Memory B cell (primary cell): ENCODE data around the gene IQSEC1.

Experiments
- ATAC-seq: fragments of 150-1000 bp; cut with Tn5 transposase; 2 replicates; pipeline ENCODE4 v1.10.0; 2021; ENCODE audit warnings: low read depth, mild to moderate bottlenecking, moderate library complexity
- DNase-seq, 2 donors: peaks; one replicate each; pipeline ENCODE4 v3.0.0; 2022; ENCODE audit warnings: low spot score in 2 of 2
- H3K27ac Mint-ChIP-seq: one replicate; pipeline ENCODE4 v1.8.0; 2022; ENCODE audit warnings: mild to moderate bottlenecking, moderate library complexity, mixed read lengths
- H3K27me3 Mint-ChIP-seq: one replicate; pipeline ENCODE4 v1.8.0; 2022; ENCODE audit warnings: mixed read lengths
- H3K36me3 Mint-ChIP-seq: one replicate; pipeline ENCODE4 v1.8.0; 2022; ENCODE audit warnings: mild to moderate bottlenecking, mixed read lengths
- H3K4me1 Mint-ChIP-seq: one replicate; pipeline ENCODE4 v1.8.0; 2022; ENCODE audit warnings: mixed read lengths
- H3K4me3 Mint-ChIP-seq: one replicate; pipeline ENCODE4 v1.8.0; 2022; ENCODE audit warnings: mild to moderate bottlenecking, moderate library complexity, mixed read lengths
- H3K9me3 Mint-ChIP-seq: one replicate; pipeline ENCODE4 v1.8.0; 2022; ENCODE audit warnings: mixed read lengths

Gene IQSEC1

DNA sequence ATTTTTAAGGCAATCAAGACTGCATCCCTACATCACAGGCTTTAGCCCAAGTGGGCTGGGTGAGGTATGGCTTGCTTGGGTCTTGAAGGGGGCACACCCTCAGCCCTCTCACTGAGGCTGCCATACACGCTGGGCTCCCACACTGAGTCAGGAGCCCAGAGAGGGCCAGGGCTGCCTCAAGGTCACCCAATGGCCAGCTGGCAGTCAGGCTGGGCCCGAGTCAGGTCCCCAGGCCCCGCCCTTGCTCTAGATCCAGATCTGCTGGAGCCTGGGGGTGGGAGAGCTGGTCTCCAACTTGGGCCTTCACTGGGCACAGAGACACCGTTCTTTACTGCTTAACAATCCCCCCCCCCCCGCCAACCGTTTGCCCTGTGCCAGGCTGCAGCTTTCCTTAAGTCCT, 88.1 kb downstream of the IQSEC1 start:
- Mint-ChIP-seq H3K4me3 (no peak overlapping the region), H3K36me3 (peaks cover 16% of the 10 kb centered on the region), H3K27me3 (no peaks in the 10 kb centered on the region), H3K4me1 (peaks cover 53% of the 10 kb centered on the region), H3K9me3 (no peaks in the 10 kb centered on the region), H3K27ac (no peak overlapping the region)
- DNase-seq (no peak), ATAC-seq (no peak)

DNA sequence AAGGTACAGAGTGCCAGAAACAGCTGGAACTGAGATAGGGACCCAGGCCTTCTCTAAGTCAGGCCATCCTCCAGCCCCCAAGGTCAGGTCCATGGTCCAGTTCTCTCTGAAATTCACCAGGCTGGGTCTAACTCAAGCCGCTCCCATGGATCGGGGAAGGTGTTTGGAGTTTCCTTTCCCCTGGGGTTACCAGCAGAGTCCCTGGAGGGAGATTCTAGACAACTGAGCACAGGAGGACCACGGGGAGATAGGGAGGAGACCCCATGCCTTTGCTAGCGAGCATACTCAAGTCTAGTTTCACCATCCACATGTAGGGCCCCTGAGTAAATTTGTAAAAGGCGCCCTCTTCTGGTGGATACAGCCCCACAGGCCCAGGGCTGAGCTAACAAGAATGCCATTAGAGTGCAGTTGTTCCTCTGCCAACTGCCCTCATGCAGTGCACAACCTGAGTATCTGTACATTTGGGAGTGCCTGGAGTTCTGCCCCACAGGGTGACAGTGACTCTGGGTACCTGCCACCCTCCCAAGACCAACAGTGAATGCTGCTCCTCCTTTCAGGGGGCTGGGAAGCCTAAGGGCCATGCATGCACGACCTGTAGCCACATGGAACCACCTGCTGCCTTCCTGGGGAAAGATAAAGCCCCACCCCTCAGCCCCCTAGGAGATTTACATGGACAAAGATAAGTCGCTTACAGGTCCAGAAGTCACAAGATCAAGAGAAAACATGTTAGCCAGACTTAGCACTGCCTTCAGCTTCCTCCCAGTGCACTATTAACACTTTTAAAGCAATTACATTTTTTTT, 89.0 kb downstream of the IQSEC1 start:
- H3K27ac Mint-ChIP-seq: peak overlapping the region; percentile 65
- no peak overlapping the region for H3K4me3 Mint-ChIP-seq
- peaks cover 16% of the 10 kb centered on the region for H3K36me3 Mint-ChIP-seq
- peak; percentile 84 for ATAC-seq
- H3K27me3 Mint-ChIP-seq: no peaks in the 10 kb centered on the region
- peak; percentile 66 to 72 for DNase-seq
- H3K4me1 Mint-ChIP-seq: peaks cover 51% of the 10 kb centered on the region
- H3K9me3 Mint-ChIP-seq: no peaks in the 10 kb centered on the region

DNA sequence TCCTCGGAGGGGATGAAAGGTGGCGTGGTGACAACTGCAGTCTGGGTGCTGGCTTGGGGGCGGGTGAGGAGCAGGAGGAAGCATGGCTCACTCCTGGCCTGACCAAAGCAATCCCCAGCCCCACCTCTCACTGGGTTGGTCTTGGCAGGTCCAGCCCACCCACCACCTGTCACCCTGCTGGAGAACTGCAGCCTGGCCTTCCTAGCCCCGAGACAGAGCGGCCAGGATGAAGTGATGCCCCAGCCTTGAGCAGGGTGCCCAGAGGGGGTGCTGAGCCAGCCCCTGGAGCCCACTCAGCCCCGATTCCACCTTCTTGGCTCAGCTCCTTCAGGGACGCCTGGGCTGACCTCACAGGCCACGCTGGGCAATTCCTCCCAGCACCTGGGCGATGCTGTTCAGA, 89.9 kb downstream of the IQSEC1 start:
- H3K4me3 Mint-ChIP-seq: no peak overlapping the region
- H3K36me3 Mint-ChIP-seq: peaks cover 14% of the 10 kb centered on the region

DNA sequence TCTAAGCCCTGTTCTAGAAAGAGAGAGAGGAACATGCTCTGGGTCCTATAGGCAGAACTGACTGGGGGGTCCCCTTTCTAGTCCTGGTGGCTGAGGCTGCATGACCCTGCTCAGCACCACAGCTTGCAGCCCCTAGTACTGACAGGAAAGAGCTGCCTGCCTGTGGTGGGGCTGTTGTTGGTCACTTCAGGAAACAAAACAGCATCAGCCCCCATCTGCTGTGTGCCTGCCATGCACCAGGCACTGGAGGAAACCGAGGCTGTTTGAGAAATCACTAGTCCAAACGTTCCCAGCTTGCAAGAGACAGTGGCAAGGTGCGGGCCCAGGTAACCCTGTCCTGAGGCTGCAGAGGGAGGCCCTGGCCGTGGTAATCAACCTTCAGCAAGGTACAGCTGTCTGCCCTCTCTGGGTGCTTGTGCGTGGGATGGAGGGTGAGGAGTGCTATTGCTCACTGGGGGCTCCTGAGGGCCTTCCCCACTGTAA, 90.6 kb downstream of the IQSEC1 start:
- Mint-ChIP-seq H3K4me3 (no peak overlapping the region), H3K36me3 (peaks cover 12% of the 10 kb centered on the region), H3K27me3 (no peaks in the 10 kb centered on the region), H3K27ac (no peak overlapping the region), H3K9me3 (no peaks in the 10 kb centered on the region), H3K4me1 (peaks cover 50% of the 10 kb centered on the region)
- ATAC-seq (peak; percentile 9), DNase-seq (no peak)

More for the DNA sequence above, 89.9 kb downstream of the IQSEC1 start:
- Mint-ChIP-seq H3K27ac (peak overlapping the region; percentile 65), H3K27me3 (no peaks in the 10 kb centered on the region), H3K4me1 (peaks cover 51% of the 10 kb centered on the region), H3K9me3 (no peaks in the 10 kb centered on the region)
- ATAC-seq: no peak
- DNase-seq: no peak

DNA sequence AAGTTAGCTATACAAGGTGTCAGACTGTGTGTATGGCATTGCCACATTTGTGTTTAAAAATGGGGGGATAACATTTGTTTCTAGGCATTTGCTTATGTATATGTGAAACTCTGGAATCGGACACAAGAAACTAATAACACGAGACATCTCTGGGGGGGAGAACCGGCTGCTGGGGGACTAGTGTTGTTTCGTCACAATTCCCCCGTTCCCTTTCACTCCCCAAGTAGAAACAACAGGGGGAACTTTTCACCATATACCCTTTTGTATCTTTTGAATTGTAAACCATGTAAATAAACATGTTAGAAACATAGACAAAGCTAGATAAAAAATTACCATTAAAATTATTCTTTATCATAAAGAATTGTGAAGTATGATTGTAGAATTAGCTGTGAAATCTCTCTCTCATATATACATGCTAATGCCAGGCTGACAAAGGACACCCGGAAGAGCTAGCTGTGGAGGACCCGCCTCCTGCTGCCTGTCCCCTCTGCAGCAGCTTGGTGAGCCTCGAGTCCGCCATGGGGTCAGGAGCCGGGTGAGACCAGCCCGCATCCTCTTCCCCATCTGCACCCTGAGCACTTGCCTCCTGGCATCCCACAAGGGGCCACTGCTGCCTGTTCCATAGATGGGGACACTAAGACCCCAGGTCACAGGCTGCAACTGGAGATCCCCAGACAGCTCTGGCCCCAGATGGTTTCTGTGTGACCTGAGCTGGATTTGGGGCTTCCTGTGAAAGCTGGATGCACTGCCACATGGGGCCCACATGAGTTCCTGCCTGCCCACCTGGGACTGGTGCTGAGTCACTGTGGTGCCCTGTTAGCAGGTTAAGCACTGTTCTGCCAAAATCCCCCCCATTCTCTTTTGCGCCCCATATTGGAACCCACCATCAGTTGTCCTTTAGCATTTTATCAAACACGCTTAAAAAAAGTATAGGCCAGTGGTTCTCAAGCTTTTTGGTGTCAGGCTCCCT, 91.6 kb downstream of the IQSEC1 start:
- DNase-seq (no peak), ATAC-seq (peak; percentile 40)
- H3K27me3 Mint-ChIP-seq: no peaks in the 10 kb centered on the region
- H3K4me3 Mint-ChIP-seq: no peak overlapping the region
- H3K4me1 Mint-ChIP-seq: peaks cover 45% of the 10 kb centered on the region
- H3K36me3 Mint-ChIP-seq: peaks cover 5% of the 10 kb centered on the region
- no peaks in the 10 kb centered on the region for H3K9me3 Mint-ChIP-seq
- H3K27ac Mint-ChIP-seq: peak overlapping the region; percentile 63

DNA sequence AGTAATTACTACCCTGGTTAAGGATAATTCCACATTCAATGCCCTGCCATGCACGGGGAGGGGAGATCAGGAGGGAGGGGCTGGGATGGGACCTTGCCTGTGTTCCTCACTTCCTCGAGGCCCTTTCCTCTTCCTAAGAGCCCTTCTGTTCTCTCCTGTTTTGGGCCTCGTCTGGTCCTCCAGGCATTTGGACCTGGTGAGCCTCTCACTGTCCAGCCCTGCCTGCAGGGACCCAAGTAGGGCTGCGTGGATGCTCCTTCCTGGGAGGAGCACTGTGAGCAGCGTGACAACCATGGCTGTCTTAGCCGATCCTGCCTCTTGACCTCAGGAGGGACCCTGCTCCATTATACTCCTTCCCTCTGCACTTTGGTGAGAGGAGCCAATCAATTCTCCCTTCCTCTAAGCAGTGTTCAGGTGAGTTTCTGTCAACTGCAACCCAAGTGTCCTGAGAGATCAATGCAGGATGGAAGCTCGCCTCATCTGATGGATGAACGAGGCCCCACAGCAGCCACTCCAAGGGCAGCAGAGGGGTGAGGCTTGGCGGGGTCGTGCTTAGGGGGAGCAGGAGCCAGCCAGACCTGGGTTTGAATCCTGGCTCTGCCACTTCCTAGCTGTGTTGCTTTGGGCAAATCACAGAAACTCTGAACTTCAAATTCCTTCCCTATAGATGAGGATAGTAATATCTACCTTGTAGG, 92.5 kb downstream of the IQSEC1 start:
- Mint-ChIP-seq H3K27me3 (no peaks in the 10 kb centered on the region), H3K9me3 (no peaks in the 10 kb centered on the region), H3K4me3 (no peak overlapping the region), H3K36me3 (peaks cover 5% of the 10 kb centered on the region), H3K27ac (peak overlapping the region; percentile 63), H3K4me1 (peaks cover 42% of the 10 kb centered on the region)
- ATAC-seq (no peak), DNase-seq (no peak)

DNA sequence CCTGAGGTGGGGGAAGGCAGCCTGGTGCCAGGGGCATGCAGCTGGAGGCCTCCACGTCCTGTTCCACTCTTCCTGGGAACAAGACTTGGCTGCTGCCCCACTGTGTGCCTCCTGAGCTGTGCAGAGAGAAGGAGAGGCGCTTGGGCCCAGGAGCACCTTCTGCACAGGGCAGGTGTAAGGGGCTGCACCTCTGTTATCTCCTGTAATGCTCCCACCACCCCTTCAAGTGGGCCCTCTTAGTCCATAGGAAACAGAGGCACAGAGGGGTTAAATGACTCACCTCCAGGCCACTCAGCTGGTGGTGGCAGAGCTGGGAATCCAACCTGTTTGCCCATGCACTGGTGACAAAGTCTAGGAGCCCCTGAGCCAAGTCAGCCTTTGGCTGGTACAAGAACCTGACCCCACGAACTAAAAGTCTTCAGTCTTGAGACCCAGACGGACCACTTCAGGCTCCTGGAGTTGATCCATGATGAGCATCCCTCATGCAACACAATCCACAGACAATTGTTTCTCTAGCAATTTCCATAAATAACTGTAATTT, 93.2 kb downstream of the IQSEC1 start:
- peaks cover 48% of the 10 kb centered on the region for H3K4me1 Mint-ChIP-seq
- no peaks in the 10 kb centered on the region for H3K27me3 Mint-ChIP-seq
- no peak for ATAC-seq
- H3K9me3 Mint-ChIP-seq: no peaks in the 10 kb centered on the region
- H3K27ac Mint-ChIP-seq: no peak overlapping the region
- no peak for DNase-seq
- H3K36me3 Mint-ChIP-seq: peaks cover 5% of the 10 kb centered on the region
- no peak overlapping the region for H3K4me3 Mint-ChIP-seq

DNA sequence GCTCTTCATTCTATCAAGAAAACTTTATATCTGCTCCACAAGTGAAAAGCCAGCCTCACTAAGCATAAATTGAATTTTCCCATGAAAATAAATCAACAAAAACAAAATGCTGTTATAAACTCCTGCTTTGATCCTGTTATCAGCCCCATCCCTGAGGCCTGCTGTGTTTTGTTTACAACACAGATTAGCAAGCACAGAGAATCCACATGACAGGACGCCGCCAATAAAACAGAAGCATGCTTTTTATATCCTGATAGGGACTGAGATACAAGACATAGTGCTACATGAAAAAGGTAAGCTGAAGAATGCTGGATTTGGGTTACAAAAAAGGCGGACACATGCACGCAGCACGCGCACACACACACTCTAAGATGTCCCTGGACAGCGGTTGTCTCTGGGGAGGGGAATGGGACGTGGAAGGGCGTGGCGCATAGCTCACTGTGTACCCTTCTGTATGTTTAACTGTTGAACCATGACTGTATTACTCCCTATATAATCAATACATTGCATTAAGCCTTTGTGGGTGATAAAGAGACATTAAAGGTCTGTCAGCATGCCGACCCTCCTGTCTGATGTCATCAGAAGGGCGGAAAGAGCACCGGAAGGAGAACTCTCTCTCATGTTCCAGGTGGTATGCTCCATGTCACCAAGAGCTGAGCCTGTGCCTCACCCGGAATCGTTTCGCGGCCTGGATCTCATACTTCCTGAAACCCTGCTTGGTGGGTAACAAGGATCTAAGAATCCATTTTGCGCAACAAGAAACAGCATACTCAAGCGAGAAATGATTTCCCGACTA, 93.9 kb downstream of the IQSEC1 start:
- Mint-ChIP-seq H3K27ac (peak overlapping the region; percentile 15), H3K27me3 (no peaks in the 10 kb centered on the region)

DNA sequence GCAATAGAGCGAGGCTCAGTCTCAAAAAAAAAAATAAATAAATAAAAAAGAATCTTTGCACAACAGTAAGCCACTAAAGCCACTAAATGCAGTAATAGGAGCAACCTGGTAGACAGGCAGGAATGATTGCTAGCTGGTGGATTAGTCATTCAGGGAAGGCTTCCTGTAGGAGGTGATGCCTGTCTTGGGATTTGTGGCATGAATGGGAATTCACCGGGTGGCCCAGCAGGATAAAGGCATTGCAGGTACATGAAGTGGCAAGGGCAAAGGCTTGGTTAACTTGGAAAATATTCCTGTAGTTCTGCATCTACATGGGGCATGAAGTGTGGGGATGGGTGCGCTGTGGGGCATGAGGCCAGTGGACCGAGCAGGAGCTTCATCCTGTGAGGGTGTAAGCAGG, 94.5 kb downstream of the IQSEC1 start:
- no peak for DNase-seq
- peak overlapping the region; percentile 17 for H3K27ac Mint-ChIP-seq

More for the DNA sequence above, 93.9 kb downstream of the IQSEC1 start:
- no peak overlapping the region for H3K4me3 Mint-ChIP-seq
- DNase-seq: no peak
- no peak for ATAC-seq
- peaks cover 52% of the 10 kb centered on the region for H3K4me1 Mint-ChIP-seq
- no peaks in the 10 kb centered on the region for H3K9me3 Mint-ChIP-seq
- peaks cover 5% of the 10 kb centered on the region for H3K36me3 Mint-ChIP-seq

DNA sequence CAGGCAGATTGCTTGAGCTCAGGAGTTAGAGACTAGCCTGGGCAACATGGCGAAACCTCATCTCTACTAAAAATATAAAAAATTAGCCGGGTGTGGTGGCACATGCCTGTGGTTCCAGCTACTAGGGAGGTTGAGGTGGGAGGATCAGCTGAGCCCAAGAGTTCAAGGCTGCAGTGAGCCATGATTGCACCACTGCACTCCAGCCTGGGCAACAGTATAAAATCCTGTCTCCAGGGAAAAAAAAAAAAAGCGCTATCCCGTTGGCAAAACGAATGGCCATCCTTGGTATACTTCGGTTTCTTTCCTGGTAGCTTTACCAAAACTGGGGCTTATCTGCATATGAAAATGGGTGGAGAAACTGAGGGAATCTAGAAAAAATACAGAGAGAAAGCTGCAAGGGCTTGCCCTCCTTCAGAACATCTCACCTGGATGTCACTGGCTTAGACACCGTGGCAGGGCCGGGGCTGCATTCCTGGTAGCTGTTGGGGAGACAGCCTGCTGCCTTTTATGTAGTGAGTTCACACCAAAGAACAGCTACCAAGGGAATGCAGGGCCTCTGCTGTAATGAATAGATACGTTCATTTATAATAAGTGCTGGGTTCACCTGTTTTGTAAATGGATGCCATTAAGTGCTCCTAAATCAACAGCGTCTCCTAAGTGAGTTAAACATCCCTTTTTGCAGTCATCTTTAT, 96.0 kb downstream of the IQSEC1 start:
- Mint-ChIP-seq H3K36me3 (peaks cover 5% of the 10 kb centered on the region), H3K27me3 (no peaks in the 10 kb centered on the region), H3K9me3 (no peaks in the 10 kb centered on the region), H3K4me3 (no peak overlapping the region), H3K27ac (no peak overlapping the region), H3K4me1 (peaks cover 47% of the 10 kb centered on the region)
- no peak for ATAC-seq
- DNase-seq: no peak

More for the DNA sequence above, 94.5 kb downstream of the IQSEC1 start:
- Mint-ChIP-seq H3K27me3 (no peaks in the 10 kb centered on the region), H3K4me3 (no peak overlapping the region), H3K4me1 (peaks cover 56% of the 10 kb centered on the region), H3K9me3 (no peaks in the 10 kb centered on the region), H3K36me3 (peaks cover 5% of the 10 kb centered on the region)
- ATAC-seq: no peak

DNA sequence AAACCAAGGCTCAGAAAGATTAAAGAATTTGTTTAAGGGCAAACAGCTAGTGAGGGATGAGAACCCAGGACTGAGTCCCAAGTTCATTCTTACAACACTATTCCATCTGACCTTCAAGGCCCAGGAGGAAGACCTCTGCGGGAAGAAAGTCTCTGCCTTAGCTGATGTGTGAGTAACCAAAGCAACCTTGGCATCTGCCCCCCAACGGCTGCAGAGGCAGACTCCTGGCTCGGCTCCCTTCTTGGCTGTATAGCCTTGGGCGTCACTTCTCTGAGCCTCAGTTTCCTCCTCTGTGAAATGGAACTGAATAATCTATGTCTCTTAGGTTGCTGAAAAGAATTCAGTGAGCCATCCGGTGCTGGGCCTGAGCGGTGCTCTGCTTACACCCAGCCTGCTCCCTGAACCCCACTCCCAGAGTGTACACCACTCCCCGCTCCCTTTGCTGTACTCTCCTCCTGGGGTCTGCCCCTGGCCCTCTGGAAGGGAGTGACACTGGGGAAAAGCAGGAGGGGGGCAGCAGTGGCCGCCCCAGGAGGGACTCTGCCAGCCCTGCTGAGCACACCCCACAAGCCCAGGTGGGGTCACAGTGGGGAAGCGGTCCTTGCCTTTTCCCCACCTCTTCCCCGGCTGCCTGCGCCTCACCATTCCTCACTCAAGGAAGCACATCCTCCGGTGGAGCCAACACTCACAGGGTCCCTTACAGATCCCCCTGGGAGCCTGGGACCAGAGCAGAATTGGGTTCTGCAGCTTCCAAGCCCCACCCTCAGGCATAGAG, 97.3 kb downstream of the IQSEC1 start:
- Mint-ChIP-seq H3K27ac (peak overlapping the region; percentile 37), H3K36me3 (peaks cover 5% of the 10 kb centered on the region), H3K4me3 (no peak overlapping the region), H3K9me3 (no peaks in the 10 kb centered on the region), H3K4me1 (peaks cover 49% of the 10 kb centered on the region), H3K27me3 (no peaks in the 10 kb centered on the region)
- ATAC-seq: no peak
- DNase-seq: no peak

DNA sequence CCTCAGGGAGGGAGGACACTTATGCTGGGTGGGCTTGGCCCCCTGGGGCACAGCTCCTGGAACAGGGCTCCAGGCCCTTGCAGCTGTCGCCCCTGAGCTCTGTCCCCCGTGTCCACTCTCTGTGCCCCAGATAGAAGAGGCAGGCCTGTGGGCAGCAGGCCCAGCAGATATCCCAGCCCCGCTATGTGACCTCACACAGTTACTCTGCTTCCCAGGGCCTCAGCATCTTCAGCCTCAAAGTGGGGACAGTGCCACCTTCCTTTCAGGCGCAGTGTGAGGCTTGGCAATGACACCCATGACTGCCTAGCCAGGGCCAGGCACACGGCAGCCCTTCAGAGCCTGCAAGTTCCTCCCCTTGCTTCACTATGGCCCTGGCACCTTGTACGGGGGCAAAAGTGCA, 98.4 kb downstream of the IQSEC1 start:
- ATAC-seq: no peak
- Mint-ChIP-seq H3K9me3 (no peaks in the 10 kb centered on the region), H3K4me1 (peaks cover 49% of the 10 kb centered on the region), H3K4me3 (no peak overlapping the region), H3K27ac (peak overlapping the region; percentile 73), H3K27me3 (no peaks in the 10 kb centered on the region), H3K36me3 (peaks cover 5% of the 10 kb centered on the region)
- no peak for DNase-seq
